Measurements from ENCODE around the gene COL18A1.

GRCh38 chr21:45545691-45546531 lies 140.9 kb downstream of the COL18A1 start:
- TF ChIP-seq CTCF (IDR thresholded peaks at IDR 0.05) = no peak
- no peak for TF ChIP-seq POLR2A (IDR thresholded peaks at IDR 0.05)
